Small intestine (tissue), 7 donors: ENCODE measurements around the gene RRP9. TPM values are rescaled to one million over a fixed set of nuclear protein-coding genes. Genes with fewer than 3 reads are reported as not detected.

Experiments used
- DNase-seq, 2 donors: peaks; one replicate each; pipeline versions ENCODE4 v3.0.0 to v3.0.0-alpha.2; 2013
- FAIRE-seq: peaks from 2 replicates; lab custom pipeline; 2012; peaks lifted over from hg19 to GRCh38; lab: Jason Lieb, UNC
- H3K27ac ChIP-seq, 3 donors: one replicate each; pipeline ENCODE4 v1.5.1; 2013; ENCODE audit warnings: low read length in 2 of 3, mild to moderate bottlenecking in 2 of 3, control low read depth in 1 of 3, inconsistent platforms in 1 of 3, low read depth in 1 of 3, moderate library complexity in 1 of 3
- H3K27me3 ChIP-seq, 3 donors: one replicate each; pipeline ENCODE4 v1.6.1; 2013; ENCODE audit warnings: low read length in 3 of 3, inconsistent platforms in 1 of 3; ENCODE audit not compliant: control insufficient read depth in 3 of 3, insufficient read depth in 3 of 3
- H3K36me3 ChIP-seq, 3 donors: one replicate each; pipeline ENCODE4 v1.6.1; 2013; ENCODE audit warnings: low read length in 3 of 3, inconsistent platforms in 1 of 3, low read depth in 1 of 3, mild to moderate bottlenecking in 1 of 3, moderate library complexity in 1 of 3; ENCODE audit not compliant: control insufficient read depth in 3 of 3, insufficient read depth in 2 of 3
- H3K4me1 ChIP-seq, 3 donors: one replicate each; pipeline ENCODE4 v1.6.1; 2013; ENCODE audit warnings: low read length in 2 of 3, inconsistent platforms in 1 of 3, low read depth in 1 of 3, mild to moderate bottlenecking in 1 of 3, moderate library complexity in 1 of 3; ENCODE audit not compliant: control insufficient read depth in 3 of 3, insufficient read depth in 2 of 3
- H3K4me3 ChIP-seq, 3 donors: one replicate each; pipeline ENCODE4 v1.5.1; 2013; ENCODE audit warnings: low read length in 3 of 3, control low read depth in 1 of 3, inconsistent platforms in 1 of 3, low read depth in 1 of 3, mild to moderate bottlenecking in 1 of 3, moderate library complexity in 1 of 3
- H3K9me3 ChIP-seq, 2 donors: one replicate each; pipeline ENCODE4 v1.6.1; 2013; ENCODE audit warnings: low read depth in 1 of 2, low read length in 1 of 2; ENCODE audit not compliant: control insufficient read depth in 2 of 2, insufficient read depth in 1 of 2
- WGBS, 3 donors: extraction: QIAGEN DNeasy Blood & Tissue Kit; methylation state at CpG; one replicate each; pipeline ENCODE4 v1.1.7; 2013; 5-methylcytosine and 5-hydroxymethylcytosine counted together
- polyA plus RNA-seq, 4 donors: library from polyadenylated mRNA; stranded (reverse) in 3 of 4; unstranded in 1 of 4; fragments of 200-250 nt in 3 of 4; fragments of 120-200 nt in 1 of 4; gene quantifications; one replicate each; pipeline versions ENCODE4 v1.2.1 to v1.2.3, GENCODE V29; 2013
- donor health status: healthy with polysubstance abuse.
- donor health status: control.
- donor health status: control.
- donor health status: Bipolar disorder and iron deficiency.
- donor health status: healthy.

Gene RRP9
- polyA plus RNA-seq, 4 donors = 8.9 to 26.0 (median 15.6) TPM

DNA sequence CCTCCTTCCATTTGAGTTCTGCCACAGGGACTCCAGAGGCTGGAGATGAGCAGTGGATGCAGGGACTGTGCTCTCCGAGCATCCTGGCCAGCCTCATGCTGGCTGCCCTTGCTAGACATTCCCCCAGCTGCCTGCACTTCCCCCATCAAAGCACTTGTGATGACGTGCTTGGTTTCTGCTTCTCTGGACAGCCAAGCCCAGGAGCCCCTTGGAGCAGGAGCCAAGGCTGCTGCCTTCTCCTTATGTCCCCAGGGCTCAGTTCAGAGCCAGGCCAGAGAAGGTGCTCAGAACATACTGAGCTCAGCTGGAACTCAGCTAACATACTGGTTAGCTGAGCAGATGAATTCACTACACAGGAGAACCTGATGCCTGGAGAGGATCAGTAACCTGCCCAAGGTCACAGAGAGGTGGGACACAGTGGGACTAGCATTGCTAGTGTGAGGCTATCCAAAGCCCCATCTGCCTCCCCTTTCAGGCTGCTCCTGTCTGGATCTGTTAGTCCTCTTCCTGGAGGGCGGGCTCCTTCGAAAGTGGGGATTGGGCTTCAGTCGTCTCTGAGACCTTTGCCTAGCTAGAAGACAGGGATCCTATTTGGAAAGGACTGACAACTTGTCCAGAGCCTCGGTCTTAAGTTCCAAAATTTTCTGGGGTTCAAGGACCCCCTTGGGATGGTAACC lies 21.3 kb upstream of the RRP9 start:
- Histone ChIP-seq H3K4me1 (peaks cover 0 to 34% (median 0%) of the 10 kb centered on the region in 3 donors), H3K4me3 (no peak overlapping the region), H3K9me3 (no peaks in the 10 kb centered on the region), H3K36me3 (peaks cover 0 to 27% (median 2%) of the 10 kb centered on the region in 3 donors), H3K27me3 (no peaks in the 10 kb centered on the region), H3K27ac (no peak overlapping the region)
- FAIRE-seq (no peak), DNase-seq (no peak)
- 74 to 88% (median 88%) methylated on average over 6 of the region's 6 CpGs for WGBS, 3 donors

DNA sequence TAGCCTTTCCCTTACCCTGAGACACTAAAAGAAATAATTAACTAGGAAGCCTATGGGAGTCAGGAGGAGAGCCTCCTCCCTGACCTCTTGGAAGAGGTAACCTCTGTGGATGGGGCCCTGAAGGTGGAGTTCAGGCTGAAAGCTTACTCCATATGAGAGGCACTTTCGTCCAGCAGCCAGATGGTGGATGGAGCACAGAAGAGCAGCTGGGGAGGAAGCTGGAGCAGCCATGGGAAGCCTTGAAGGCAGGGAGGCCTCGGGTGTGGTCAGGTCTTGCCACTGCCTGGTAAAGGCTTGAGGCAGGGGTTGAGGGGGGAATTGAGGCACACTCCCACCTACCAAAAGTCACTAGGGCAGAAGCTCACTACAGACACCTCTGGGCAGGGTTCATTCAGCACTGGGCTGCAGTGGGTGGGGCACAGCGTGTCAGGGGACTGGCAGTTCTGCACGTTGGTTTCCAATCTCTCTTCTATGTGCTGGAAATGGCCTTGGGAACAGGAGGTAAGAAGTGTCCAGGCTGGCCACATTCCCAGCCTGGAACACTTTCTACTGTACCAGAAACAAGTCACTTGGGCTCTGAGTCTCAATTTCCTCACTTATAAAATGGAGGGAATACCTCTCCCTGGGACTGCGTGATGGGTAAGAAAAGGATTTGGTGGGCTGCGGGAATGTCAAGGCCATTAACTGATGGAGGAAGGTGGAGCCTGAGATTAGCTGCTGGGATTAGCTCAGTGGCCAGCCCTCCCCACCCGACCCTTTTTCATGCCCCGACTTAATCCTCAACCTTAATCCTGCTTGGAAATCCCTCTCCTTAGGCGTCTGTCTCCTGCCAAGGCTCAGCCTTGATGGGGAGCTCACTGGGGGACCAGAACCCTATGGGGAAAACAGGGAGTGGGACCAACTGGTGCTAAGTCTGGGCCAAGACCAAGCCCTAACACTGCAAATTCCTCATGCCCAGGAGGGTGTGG lies 20.2 kb upstream of the RRP9 start:
- WGBS, 3 donors = 61 to 66% (median 65%) methylated on average over 9 of the region's 9 CpGs
- no peak overlapping the region for H3K27ac ChIP-seq

DNA sequence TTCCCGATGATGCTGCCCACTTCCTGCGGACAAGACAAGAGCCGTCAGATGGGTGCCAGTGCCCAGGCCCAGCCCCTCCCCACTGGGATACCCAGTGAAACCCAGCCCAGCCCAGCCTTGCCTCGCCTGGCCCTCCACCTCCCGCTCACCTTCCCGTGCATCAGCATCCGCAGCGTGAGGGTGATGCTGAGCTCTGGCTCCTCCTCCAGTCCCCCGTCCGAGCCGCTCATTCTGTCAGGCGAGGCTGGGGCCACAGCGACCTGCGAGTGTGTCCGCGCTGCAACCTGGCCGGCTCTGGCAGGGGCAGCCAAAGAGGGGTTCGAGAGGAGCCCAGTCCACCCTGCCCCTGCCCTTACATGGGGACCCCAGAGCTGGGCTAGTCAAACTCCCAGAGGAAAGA lies 19.3 kb upstream of the RRP9 start:
- Histone ChIP-seq H3K4me3 (no peak overlapping the region), H3K27ac (no peak overlapping the region), H3K36me3 (peaks cover 0 to 36% (median 2%) of the 10 kb centered on the region in 3 donors), H3K9me3 (no peaks in the 10 kb centered on the region), H3K27me3 (peaks cover 0 to 7% (median 0%) of the 10 kb centered on the region in 3 donors), H3K4me1 (peaks cover 0 to 28% (median 3%) of the 10 kb centered on the region in 3 donors)
- no peak for FAIRE-seq
- 91 to 93% (median 91%) methylated on average over 18 of the region's 18 CpGs for WGBS, 3 donors
- DNase-seq = no peak

More for the DNA sequence above, 20.2 kb upstream of the RRP9 start:
- Histone ChIP-seq H3K4me1 (peaks cover 0 to 31% (median 0%) of the 10 kb centered on the region in 3 donors), H3K27me3 (peaks cover 0 to under 1% (median 0%) of the 10 kb centered on the region in 3 donors), H3K36me3 (peaks cover 0 to 35% (median 2%) of the 10 kb centered on the region in 3 donors), H3K4me3 (no peak overlapping the region), H3K9me3 (no peaks in the 10 kb centered on the region)
- DNase-seq (peak in 1 of 2 donors; percentile 54), FAIRE-seq (no peak)

DNA sequence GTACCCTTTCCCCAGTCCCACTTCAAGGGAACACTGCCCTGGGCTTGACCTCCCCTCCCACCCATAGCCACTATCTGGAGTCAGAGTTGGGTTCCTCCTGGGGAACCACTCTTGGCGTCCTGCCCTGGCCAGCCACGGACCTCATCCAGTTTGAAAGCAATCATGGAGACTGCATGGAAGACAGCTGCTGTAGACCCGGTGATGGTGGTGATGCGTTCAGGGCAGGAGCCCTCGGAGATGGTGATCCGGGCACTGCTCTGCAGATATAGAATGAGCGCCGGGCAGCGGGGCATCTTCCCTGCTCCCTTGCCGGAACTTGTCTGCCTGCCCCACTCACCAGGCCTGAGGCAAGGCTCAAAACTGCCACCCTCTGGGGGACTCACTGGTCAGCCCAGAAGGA lies 18.7 kb upstream of the RRP9 start:
- H3K4me1 ChIP-seq = peaks cover 0 to 25% (median 6%) of the 10 kb centered on the region in 3 donors
- H3K9me3 ChIP-seq = peaks cover 0 to 2% of the 10 kb centered on the region in 2 donors
- DNase-seq (no peak), FAIRE-seq (no peak)
- H3K27me3 ChIP-seq = peaks cover 0 to 9% (median under 1%) of the 10 kb centered on the region in 3 donors
- H3K4me3 ChIP-seq = no peak overlapping the region
- peaks cover 0 to 36% (median 2%) of the 10 kb centered on the region in 3 donors for H3K36me3 ChIP-seq
- H3K27ac ChIP-seq = no peak overlapping the region
- 81 to 91% (median 91%) methylated on average over 10 of the region's 10 CpGs for WGBS, 3 donors

DNA sequence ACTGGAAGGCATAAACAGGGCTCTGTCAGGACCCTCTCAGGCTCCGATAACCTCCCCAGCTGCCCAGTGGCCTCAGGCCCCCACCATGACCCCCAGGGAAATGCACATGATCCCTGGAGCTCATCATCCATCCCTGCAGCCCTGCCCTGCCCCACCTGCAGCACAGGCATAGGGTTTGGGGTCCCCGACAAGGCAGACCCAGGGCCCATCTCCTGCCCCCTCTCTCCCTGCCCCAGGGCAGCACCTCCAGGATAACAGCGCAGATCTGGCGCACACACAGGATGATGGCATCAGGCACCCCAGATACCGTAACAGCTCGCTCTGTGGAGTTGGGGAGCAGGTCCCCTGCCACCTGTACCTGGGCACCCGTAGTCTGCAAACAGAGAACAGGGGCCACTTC lies 17.9 kb upstream of the RRP9 start:
- Histone ChIP-seq H3K27ac (no peak overlapping the region), H3K36me3 (peaks cover 0 to 36% (median 2%) of the 10 kb centered on the region in 3 donors), H3K9me3 (peaks cover 0 to 4% of the 10 kb centered on the region in 2 donors), H3K27me3 (peaks cover 0 to 16% (median 3%) of the 10 kb centered on the region in 3 donors), H3K4me3 (no peak overlapping the region), H3K4me1 (peaks cover 0 to 25% (median 7%) of the 10 kb centered on the region in 3 donors)
- DNase-seq (no peak), FAIRE-seq (no peak)
- 93 to 98% (median 94%) methylated on average over 6 to 7 of the region's 7 CpGs for WGBS, 3 donors

DNA sequence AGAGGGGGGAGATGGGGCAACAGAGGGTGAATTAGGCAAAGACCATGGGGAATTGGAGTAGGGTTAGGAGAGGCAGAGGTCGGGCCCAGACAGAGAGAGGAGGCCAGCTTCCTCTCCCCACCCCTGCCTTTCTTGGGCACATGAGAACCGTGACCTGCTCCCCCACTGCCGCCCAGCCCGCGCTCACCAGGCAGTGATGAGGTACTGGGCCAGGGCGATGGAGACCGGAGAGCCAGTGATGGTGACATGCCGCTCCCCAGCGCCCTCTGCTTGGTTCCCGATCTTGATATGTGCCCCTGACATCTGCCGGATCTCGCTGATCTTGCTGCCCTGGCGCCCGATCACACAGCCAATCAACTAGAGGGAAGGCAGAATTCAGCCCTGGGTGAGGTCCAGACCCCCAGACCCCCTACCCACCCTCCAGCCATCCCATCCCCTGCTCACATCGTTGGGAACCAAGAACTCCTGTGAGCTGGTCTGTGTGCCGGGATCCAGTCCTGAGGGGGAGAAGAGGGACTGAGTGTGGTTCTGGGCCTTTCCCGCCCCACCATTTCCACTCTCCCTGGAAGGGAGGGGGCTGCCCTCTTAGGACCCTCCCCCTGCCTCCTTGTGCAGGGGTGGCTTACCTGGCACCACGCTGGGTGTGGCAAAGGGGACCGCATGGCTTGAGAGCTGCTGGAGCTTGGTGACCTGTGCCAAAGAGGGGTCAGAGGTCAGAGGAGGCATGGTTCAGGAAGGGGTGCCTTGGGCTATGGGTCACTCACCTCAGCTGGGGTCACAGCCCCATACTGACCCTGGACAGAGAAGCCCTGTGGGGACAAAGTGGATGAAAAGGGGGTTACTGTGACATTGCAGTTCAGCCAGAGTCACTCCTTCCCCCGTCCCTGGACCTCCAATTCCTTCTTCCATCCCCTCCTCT lies 17.2 kb upstream of the RRP9 start:
- no peak overlapping the region for H3K4me3 ChIP-seq
- H3K9me3 ChIP-seq = peaks cover 0 to 4% of the 10 kb centered on the region in 2 donors
- DNase-seq = no peak
- H3K27me3 ChIP-seq = peaks cover 0 to 24% (median 3%) of the 10 kb centered on the region in 3 donors
- H3K27ac ChIP-seq = no peak overlapping the region
- 92 to 94% (median 93%) methylated on average over 17 to 20 of the region's 20 CpGs for WGBS, 3 donors
- peaks cover 0 to 25% (median 7%) of the 10 kb centered on the region in 3 donors for H3K4me1 ChIP-seq
- FAIRE-seq = no peak
- H3K36me3 ChIP-seq = peaks cover 0 to 36% (median 2%) of the 10 kb centered on the region in 3 donors

DNA sequence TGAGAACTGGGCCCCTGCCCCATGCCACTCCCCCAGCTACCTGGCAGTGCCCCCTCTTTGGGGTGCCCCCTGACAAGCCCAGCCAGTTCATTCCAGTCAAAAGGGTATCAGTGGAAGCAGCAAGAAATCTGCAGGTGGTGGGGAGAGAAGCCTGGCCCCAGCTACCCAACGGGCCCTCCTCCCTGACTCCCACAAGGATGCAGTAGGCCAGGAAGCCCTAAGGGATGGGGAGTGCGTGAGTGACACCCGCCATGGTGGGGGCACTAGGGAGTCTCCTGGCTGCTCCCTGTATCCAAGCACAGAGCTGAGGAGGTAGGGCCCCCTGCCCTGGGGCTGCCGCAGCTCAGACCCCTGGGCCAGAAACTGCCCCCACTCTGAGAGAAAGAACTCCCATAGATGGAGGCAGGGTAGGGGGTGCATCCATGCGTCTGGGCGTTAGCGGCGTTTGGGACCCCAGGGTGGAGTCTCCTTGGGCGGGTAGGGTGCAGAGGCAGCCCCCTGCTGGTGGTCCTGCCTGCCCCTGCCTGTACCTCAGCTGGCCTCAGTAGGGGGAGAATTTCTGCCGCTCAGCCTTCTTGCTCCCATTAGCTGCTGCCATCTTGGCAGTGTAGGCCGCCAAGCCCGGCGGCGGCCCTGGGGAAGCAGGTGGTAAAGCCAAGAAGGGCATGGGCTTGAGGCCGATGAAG lies 16.0 kb upstream of the RRP9 start:
- H3K9me3 ChIP-seq = peaks cover 0 to 4% of the 10 kb centered on the region in 2 donors
- H3K4me3 ChIP-seq = no peak overlapping the region
- WGBS, 3 donors = 95 to 97% (median 97%) methylated on average over 15 of the region's 15 CpGs
- H3K27me3 ChIP-seq = peaks cover 0 to 31% (median 3%) of the 10 kb centered on the region in 3 donors
- FAIRE-seq (no peak), DNase-seq (no peak)
- no peak overlapping the region for H3K27ac ChIP-seq
- peaks cover 0 to 36% (median 2%) of the 10 kb centered on the region in 3 donors for H3K36me3 ChIP-seq
- H3K4me1 ChIP-seq = peaks cover 0 to 22% (median 7%) of the 10 kb centered on the region in 3 donors
